IMR-90 (cell line): ENCODE measurements around the gene C2orf69.

Experiments used
- CEBPB ChIP-seq: IDR thresholded peaks from 2 replicates; pipeline ENCODE4 v1.6.1; 2012; ENCODE audit warnings: low read depth, low read length, improper control_type of control experiment
- CTCF ChIP-seq: conservative IDR thresholded peaks from 2 replicates; pipeline ENCODE4 v1.5.1; 2012; ENCODE audit warnings: mild to moderate bottlenecking, low read depth, low read length, improper control_type of control experiment
- POLR2A ChIP-seq: IDR thresholded peaks from 2 replicates; pipeline ENCODE4 v1.6.1; 2012; ENCODE audit warnings: mild to moderate bottlenecking, low read depth, low read length
- SMC3 ChIP-seq: fragments of 150-350 bp; IDR thresholded peaks from 2 replicates; pipeline ENCODE4 v1.6.1; 2016; ENCODE audit warnings: low read depth, mild to moderate bottlenecking, antibody characterized with exemption, low read length, moderate library complexity

- TF ChIP-seq CEBPB (no peak), CTCF (no peak), POLR2A (no peak), SMC3 (no peak)
Observed at GRCh38 chr2:199916980-199917379, 5.9 kb downstream of the C2orf69 start.
